Parathyroid adenoma (tissue), 2 donors: Measurements from ENCODE around the gene ALDH1A1.

Source experiments
- H2AFZ ChIP-seq: fragments of 300-600 bp; sonication (generic); one replicate; pipeline ENCODE4 v1.7.0; 2017; ENCODE audit warnings: antibody characterized with exemption, mild to moderate bottlenecking
- H3K27ac ChIP-seq: fragments of 300-600 bp; sonication (generic); one replicate; pipeline ENCODE4 v1.7.0; 2017
- H3K27me3 ChIP-seq: fragments of 300-600 bp; sonication (generic); one replicate; pipeline ENCODE4 v1.7.0; 2017; ENCODE audit warnings: low read length; ENCODE audit not compliant: control insufficient read depth, insufficient read depth
- H3K36me3 ChIP-seq: fragments of 300-600 bp; sonication (generic); one replicate; pipeline ENCODE4 v1.7.0; 2017; ENCODE audit warnings: low read length; ENCODE audit not compliant: control insufficient read depth, insufficient read depth
- H3K4me1 ChIP-seq: fragments of 300-600 bp; sonication (generic); one replicate; pipeline ENCODE4 v1.7.0; 2017; ENCODE audit warnings: control low read depth
- H3K4me2 ChIP-seq: fragments of 300-600 bp; sonication (generic); one replicate; pipeline ENCODE4 v1.7.0; 2017; ENCODE audit warnings: low read length
- H3K4me3 ChIP-seq: fragments of 300-600 bp; sonication (generic); one replicate; pipeline ENCODE4 v1.7.0; 2017; ENCODE audit warnings: low read depth, low read length
- H3K79me2 ChIP-seq: fragments of 300-600 bp; sonication (generic); one replicate; pipeline ENCODE4 v1.7.0; 2017; ENCODE audit warnings: control low read depth
- H3K9ac ChIP-seq: fragments of 300-600 bp; sonication (generic); one replicate; pipeline ENCODE4 v1.7.0; 2017; ENCODE audit warnings: mild to moderate bottlenecking
- H3K9me3 ChIP-seq: fragments of 300-600 bp; sonication (generic); one replicate; pipeline ENCODE4 v1.7.0; 2017; ENCODE audit warnings: low read length; ENCODE audit not compliant: control insufficient read depth
- TF ChIP-seq, protein P1 (sequence below): fragments of 300-600 bp; sonication (generic); IDR thresholded peaks from one replicate; pipeline ENCODE4 v1.7.0; 2017; ENCODE audit warnings: antibody characterized with exemption, mild to moderate bottlenecking
- donor health status: primary hyperparathyroidism.

ALDH1A1 gene

DNA sequence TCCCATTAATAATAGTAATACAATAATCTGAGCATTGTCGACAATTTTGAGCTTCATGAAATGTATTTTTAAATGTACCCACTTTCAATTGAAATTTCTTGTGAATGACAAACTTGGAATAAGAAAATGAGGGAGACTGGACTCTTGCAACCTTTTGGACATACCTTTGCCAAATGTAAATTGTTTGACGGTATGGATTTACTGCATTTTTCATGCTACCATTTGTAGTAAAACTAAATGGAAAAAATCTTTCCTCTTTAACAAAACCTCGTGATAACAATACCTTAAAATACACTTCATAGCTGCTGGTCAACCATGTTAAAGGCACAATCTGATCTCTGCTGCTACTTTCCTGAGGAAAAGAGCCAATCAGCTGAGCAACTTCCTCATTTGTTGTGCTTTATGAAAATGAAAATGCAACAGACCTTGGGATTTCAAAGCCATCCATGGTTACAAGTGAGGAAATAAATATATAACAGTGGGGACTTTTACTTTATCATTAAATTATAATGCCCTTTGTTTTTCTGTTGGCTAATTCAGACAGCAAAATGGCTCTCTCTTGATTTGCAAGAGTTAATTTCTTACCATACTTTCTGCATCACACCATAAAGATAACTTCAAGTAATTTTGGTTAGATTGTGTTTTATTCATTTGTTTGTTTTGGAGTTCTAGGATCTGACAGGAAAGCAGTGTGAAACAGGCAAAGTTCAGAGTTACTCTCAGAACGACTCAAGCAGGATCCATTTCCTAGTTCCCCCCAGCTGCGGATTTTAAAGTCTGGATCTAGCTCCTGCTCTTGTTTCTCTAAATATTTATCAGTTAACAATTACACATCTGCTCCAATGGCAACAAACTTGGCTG lies 1.1 kb downstream of the ALDH1A1 start:
- no peaks in the 10 kb centered on the region for H3K36me3 ChIP-seq
- no peaks in the 10 kb centered on the region for H3K79me2 ChIP-seq
- TF ChIP-seq, protein P1, sequence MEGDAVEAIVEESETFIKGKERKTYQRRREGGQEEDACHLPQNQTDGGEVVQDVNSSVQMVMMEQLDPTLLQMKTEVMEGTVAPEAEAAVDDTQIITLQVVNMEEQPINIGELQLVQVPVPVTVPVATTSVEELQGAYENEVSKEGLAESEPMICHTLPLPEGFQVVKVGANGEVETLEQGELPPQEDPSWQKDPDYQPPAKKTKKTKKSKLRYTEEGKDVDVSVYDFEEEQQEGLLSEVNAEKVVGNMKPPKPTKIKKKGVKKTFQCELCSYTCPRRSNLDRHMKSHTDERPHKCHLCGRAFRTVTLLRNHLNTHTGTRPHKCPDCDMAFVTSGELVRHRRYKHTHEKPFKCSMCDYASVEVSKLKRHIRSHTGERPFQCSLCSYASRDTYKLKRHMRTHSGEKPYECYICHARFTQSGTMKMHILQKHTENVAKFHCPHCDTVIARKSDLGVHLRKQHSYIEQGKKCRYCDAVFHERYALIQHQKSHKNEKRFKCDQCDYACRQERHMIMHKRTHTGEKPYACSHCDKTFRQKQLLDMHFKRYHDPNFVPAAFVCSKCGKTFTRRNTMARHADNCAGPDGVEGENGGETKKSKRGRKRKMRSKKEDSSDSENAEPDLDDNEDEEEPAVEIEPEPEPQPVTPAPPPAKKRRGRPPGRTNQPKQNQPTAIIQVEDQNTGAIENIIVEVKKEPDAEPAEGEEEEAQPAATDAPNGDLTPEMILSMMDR: no peak
- H3K27ac ChIP-seq: no peak overlapping the region
- no peak overlapping the region for H2AFZ ChIP-seq
- H3K9me3 ChIP-seq: no peaks in the 10 kb centered on the region
- H3K4me3 ChIP-seq: no peak overlapping the region
- no peak overlapping the region for H3K9ac ChIP-seq
- H3K4me2 ChIP-seq: no peak overlapping the region
- no peaks in the 10 kb centered on the region for H3K4me1 ChIP-seq
- no peaks in the 10 kb centered on the region for H3K27me3 ChIP-seq

DNA sequence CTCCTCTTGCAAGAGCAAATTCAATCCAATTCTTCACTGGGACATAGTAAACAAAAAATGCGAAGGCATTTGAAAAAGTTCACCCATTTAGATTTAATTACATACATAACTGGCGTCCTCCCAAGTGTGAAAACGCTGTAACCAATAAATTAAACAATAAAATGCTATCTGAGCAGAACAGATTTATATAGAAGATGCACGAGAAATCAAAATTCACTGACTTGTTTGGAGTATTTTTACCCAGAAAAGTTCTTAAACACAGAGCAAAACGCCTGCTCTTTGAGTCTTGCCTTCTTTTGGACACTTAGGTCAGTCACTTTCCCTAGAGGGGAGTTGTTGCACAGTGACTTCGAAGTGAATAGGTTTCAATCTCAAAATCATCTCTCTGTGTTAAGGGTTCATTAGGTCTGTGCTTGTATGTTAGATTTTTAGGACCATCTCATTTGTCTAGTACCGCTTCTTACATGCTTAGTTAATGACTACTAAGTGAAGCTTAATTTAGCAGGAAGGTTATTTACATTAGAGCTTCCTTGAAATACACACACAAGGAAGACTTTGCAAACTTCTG lies 1.9 kb downstream of the ALDH1A1 start:
- H2AFZ ChIP-seq: no peak overlapping the region
- no peak overlapping the region for H3K4me2 ChIP-seq
- no peak overlapping the region for H3K27ac ChIP-seq
- no peaks in the 10 kb centered on the region for H3K27me3 ChIP-seq
- TF ChIP-seq, protein P1: no peak
- no peak overlapping the region for H3K9ac ChIP-seq
- no peak overlapping the region for H3K4me3 ChIP-seq
- H3K36me3 ChIP-seq: no peaks in the 10 kb centered on the region
- H3K79me2 ChIP-seq: no peaks in the 10 kb centered on the region
- H3K4me1 ChIP-seq: no peaks in the 10 kb centered on the region
- H3K9me3 ChIP-seq: no peaks in the 10 kb centered on the region

DNA sequence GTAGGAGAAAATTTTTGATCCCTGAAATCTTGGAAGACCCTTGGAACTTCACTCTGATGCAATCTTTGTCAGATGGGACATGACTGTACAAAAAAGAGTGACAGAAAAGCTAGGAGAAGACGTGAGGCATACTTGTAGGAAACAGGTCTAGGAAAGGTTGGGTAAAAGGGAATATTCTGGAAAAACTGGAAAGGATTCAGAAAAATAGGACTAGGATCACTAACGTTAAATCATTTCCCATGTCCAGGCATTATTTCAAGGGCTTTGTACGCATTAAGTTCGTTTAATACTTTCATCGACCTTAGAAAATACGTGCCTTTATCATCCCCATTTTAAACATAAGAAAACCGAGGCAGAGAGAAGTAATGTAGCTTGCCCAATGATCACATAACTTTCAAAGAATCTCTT lies 2.9 kb downstream of the ALDH1A1 start:
- Histone ChIP-seq H3K79me2 (no peaks in the 10 kb centered on the region), H3K27ac (no peak overlapping the region), H3K36me3 (no peaks in the 10 kb centered on the region), H3K27me3 (no peaks in the 10 kb centered on the region), H2AFZ (no peak overlapping the region), H3K9me3 (no peaks in the 10 kb centered on the region), H3K9ac (no peak overlapping the region), H3K4me2 (no peak overlapping the region), H3K4me1 (no peaks in the 10 kb centered on the region), H3K4me3 (no peak overlapping the region)
- TF ChIP-seq, protein P1: no peak

DNA sequence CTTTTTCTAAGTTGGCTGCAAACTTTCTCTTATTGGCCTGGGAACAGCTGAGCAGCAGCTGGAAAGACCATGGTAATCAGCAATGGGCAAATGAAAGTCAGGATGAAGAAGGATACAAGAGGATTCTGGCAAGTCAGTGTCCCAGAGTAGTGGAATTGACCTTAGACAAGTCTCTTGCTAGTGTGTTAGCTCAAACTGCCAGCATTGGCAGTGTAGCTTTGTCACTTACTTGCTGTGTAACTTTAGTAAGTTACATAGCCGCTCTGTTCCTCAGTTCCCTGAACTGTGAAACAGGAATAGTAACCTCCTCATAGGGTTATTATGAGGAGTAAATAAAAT lies 3.6 kb downstream of the ALDH1A1 start:
- no peak overlapping the region for H3K27ac ChIP-seq
- H3K4me3 ChIP-seq: no peak overlapping the region
- TF ChIP-seq, protein P1: no peak
- no peak overlapping the region for H3K9ac ChIP-seq
- no peaks in the 10 kb centered on the region for H3K9me3 ChIP-seq
- H3K4me2 ChIP-seq: no peak overlapping the region
- no peaks in the 10 kb centered on the region for H3K4me1 ChIP-seq
- no peaks in the 10 kb centered on the region for H3K79me2 ChIP-seq
- H2AFZ ChIP-seq: no peak overlapping the region
- no peaks in the 10 kb centered on the region for H3K36me3 ChIP-seq
- no peaks in the 10 kb centered on the region for H3K27me3 ChIP-seq
